Bone marrow (tissue), 2 donors: ENCODE measurements around the gene SNRPD2.
"Not testable (repeated sequence)": the region's sequence is repeated elsewhere in the genome, so short reads cannot be mapped to it uniquely, and the experiment has no call there.

ENCODE experiments used
- DNase-seq, 2 donors: peaks; one replicate each; lab custom pipeline; 2025; lab: John Stamatoyannopoulos, UW

Gene SNRPD2

DNA sequence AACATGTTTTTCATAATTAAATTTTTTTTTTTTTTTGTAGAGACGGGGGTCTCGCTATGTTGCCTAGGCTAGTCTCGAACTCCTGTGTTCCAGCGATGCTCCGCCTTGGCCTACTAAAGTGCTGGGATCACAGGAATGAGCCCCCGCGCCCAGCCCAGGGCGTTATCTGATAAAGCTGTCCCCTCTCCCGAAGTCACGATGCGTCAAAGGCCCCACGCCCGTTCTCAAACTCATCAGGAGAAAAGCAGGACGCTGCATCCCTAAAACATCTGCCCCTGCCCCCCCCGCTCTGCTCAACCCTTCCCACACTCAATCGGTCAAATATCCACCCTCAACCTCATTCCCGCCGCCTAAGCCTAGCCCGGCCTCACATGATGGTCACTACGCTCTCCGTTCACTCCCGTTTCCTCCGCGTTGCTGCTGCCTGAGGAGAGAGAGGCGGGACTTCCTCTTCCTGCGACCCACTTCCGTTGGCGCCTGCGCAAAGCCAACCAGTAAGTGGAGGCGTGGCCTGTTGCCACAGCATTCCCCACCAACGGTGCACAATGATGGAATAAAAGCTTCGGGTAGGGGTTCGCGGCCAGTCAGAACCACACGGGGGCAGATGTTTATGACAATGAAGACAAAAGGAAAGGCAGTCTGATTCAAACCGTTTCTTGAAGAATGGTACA lies at the start of gene SNRPD2:
Gene SNRPD2, minus strand, starts transcription at position 438 of the 671 bp plus-strand sequence. Its CDS starts 65 bp downstream, at position 373.
- peak in 1 of 2 donors; percentile 91 for DNase-seq

DNA sequence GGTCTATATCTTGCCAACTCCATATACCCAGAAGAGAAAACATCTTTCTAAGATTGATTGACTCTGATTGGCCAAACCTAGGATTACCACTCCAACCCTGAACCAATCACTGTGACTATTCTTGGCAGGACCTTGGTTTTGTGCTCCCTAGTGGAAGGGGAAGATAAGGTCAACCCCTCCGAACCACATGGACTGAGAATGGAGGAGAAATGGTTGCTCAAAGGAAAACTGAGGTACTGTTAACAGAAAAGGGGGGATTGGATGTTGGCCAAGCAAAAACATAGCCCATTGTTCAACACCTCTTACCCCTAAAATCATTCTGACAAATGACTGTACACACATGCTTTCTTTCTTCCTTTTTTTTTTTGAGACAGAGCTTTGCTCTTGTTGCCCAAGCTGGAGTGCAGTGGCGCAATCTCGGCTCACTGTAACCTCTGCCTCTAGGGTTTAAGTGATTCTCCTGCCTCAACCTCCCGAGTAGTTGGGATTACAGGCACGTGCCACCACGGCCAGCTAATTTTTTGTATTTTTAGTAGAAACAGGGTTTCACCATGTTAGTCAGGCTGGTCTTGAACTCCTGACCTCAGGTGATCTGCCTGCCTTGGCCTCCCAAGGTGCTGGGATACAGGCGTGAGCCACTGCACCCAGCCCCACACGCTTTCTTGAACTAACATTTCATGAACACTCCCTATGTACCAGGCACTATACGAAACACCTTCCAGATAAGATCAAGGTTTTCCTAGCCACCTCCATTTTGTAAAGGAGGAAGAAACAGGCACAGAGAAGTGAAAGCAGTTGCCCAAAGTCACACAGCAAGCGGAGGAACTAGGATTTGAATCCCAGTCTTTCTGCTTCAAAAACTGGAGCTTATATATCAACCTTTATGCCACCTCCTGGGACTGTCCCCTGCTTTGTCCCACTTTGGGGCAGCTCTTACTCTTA lies 48.0 kb upstream of the SNRPD2 start:
- DNase-seq, result no peak

DNA sequence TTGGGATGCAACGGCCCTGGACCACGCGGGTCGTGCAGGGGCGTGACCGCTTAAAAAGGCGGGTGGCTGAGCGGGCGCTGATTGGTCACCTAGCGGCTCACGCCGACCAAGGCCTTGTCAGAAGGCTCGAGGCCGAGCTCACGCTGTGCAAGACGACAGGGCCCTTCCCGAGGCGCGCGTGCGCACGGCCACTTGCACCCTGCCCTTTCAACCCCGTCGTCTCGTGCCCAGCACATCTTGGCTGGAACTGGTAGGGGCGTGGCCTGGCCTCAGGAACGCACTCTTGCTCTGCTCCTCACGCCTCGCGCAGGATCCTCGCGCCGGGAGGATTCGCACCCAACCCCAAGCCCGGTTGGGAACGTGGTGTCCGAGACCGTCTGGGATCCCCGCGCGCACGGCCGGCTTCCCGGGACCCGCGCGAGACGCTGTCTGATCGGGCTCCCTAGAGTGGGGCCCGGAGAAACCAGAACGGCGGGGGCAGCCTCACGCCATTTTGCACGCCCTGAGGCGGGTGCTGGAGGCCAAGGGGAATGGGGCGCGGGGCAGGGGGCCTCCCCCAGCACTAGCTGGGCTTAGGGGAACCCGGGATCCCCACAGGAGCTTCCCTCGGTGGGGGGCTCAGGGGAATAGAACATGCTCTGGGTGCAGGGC lies 41.5 kb upstream of the SNRPD2 start, which contains the start of gene MEIOSIN:
Gene MEIOSIN, plus strand, starts transcription at position 280 of the 651 bp plus-strand sequence. CDS start 1,938 bp downstream, outside the sequence.
- DNase-seq, result no peak

DNA sequence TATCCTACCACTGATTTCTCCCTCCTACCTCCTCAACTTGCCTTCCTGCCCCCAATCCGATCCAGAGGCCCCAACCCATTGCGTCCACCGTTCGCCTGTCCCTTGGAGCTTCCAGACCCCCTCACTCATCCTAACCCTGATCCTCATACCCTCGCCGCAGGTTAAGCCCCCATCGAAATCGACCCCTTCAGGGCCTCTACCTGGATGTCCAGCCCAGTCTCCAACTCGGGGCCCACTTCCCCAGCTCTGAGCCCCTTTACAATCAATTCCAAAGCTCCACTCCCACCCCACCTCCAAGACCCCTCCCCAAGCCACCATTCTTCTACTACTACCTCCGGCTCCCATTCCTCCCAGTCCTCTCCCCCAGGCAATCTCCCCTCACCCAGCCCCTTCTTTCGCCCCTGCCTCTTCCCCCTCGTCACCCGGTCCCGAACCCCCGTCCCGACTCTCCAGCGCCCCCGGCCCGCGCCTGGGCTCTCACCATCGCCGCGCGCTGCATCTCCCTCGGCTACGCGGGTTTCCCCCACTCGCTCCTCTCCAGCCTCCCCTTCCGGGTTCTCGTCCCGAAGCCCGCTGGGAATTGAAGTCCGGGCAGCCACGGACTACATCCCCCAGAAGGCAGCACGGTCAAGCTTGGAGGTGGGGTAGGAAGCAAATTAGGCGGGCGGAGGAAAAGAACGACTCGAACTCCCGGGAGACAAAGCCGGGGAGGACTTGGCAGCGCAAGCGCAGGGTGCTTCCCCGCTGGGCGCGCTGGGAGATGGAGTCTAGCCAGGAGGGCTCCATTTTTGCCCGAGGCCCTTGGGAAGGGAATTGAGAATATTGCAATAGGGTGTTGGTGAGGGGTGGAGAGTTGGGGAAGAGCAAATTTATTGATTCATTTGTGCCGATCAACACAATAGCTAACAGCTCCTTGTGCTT lies 38.9 kb upstream of the SNRPD2 start, which contains the start of gene FBXO46:
Gene FBXO46, minus strand, starts transcription at position 529 of the 921 bp plus-strand sequence. CDS start 17,401 bp downstream, outside the sequence.
- DNase-seq, result peak; percentile 68 to 97

DNA sequence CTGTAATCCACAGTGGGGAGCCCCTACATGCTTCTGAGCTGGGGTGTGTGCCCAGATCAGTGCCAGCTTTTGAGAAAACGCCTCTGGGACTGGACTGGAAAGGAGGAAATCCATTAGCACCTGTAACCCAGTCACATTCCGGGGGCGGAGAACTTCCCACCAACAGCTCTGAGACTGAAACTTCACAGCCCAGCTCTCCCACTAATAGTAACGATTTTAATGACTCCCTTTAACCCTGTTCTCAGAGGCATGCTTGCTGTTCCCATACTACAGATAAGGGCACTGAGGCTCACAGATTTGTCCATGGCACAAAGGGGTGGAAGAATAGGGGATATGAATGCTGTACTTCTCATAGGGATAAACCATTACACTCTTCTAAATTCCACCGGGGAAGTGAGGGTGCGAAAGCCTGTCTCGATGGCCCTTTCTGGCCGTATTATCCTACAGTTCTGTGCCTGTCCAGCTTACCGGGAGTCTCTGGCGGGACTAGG lies 38.1 kb upstream of the SNRPD2 start:
- DNase-seq, result no peak

DNA sequence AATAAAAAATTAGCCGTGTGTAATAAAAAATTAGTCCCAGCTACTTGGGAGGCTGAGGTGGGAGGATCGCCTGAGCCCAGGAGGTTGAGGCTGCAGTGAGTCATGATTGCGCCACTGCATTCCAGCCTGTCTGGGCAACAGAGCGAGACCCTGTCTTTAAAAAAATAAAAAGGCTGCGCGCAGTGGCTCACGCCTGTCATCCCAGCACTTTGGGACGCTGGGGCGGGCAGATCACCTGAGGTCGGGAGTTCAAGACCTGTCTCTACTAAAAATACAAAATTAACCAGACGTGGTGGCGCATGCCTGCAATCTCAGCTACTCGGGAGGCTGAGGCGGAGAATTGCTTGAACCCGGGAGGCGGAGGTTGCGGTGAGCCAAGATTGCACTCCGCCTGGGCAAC lies 36.9 kb upstream of the SNRPD2 start:
- not testable (repeated sequence) for DNase-seq

DNA sequence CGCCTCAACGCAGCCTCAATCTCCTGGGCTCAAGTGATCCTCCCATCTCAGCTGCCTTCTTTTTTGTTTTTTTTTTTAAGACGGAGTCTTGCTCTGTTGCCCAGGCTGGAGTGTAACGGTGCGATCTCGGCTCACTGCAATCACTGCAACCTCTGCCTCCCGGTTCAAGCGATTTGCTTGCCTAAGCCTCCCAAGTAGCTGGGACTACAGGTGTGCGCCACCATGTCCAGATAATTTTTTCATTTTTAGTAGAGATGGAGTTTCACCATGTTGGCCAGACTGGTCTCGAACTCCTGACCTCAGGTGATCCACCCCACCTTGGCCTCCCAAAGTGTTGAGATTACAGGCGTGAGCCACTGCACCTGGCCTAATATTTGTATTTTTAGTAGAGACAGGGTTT lies 28.3 kb upstream of the SNRPD2 start:
- not testable (repeated sequence) for DNase-seq

DNA sequence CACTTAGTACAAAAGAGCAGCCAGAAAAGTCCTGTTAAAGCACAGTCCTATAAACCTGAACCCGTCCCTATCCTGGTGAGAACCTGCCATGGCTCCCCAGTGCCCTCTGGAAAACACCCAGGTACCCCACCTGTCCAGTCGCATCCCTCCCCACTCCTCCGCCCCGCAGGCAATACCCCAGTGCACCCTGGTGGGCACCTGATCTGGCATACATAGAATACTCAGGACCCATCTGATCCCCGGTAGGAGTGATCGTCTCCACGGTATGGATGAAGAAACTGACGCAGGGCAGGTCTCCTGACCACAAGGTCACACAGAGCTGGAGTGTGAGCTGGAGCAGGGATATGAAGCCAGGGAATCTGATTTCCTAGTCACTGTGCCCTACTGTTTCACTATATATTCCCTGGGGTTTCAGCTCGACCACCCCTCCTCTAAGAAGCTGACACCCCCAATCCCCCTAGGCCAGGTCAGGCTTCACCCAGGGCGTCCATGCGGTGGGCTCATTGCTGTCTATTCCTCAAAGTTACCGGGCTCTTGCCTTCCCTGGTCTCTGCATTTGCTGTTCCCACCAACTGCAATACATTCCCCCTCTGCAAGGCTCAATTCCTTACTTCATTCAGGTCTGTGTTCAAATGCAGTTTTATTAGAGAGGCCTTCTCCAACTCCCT lies 26.4 kb upstream of the SNRPD2 start:
- no peak for DNase-seq

DNA sequence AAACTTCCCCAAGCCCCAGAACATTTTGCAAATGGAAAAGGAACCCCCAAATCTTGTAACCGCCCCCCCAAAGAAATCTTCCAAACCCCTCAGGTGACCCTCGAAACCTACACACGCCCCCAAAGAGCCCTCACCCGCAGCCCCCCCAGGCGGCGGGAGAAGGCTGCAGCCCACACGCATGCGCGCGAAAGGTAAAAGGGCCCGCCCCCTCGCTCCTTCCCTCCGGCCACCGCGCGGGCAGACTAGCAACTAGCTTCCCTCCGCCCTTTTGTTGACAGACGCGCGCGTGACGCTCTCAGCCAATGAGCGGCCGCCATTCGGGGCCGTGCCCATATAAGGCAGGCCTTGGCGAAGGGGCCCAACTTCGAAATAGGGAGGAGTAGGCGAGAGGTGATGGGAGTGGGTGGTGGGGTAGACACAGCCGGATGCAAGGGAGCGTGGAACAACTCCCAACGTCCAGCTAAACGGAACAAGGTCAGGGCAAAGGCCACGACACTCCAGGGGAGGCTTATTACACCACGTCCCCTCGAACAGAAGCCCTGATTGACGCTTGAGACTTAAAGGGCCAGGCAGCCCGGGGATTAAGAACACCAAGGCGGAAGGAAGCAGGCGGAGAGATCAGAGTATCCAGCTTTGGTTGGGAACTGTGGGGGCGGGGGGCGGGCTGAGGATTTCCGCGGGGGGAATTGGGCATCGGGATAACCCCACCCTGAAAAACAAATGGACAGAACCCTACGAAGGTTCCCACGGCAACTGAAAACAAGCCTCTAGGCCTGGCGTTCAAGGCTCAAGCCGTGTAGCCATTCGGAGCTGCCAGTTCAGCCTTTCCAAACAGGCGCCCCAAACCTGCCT lies 25.6 kb upstream of the SNRPD2 start:
- DNase-seq, result peak; percentile 83 to 99

DNA sequence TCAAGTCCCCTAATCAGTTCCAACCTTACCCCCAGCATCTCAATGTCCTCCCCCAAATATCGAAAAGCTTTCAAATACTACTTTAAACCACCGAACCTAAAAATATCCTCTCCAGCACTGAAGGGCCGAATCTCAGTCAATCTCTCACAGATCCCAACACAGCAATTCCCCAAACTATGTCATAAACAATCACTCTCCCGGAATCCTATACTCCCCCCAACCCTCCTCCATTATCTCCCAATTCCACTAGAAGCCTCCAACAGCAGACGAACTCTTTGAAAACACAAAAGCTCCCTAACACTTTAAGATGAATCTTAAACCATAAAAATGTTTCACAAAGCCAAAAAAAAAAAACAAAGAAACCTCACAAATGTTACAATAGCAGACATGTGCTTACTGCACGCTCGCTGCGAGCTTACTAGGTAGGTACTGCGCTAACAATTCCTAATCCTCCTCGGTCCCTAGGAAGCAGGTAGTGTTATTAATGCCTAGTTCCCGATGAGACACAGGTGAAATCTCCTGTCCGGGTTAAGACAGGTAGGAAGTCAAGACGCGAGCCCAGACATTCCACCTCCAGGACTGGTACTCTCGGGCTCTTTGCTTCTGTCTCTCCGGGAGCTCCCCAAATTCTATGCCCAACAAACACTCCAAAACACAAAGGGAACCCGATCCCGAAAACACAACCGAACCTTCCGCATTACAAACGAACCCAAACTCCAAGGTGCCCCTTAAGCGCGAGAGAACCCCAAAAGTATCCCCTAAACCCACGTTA lies 24.8 kb upstream of the SNRPD2 start:
- DNase-seq, result no peak

DNA sequence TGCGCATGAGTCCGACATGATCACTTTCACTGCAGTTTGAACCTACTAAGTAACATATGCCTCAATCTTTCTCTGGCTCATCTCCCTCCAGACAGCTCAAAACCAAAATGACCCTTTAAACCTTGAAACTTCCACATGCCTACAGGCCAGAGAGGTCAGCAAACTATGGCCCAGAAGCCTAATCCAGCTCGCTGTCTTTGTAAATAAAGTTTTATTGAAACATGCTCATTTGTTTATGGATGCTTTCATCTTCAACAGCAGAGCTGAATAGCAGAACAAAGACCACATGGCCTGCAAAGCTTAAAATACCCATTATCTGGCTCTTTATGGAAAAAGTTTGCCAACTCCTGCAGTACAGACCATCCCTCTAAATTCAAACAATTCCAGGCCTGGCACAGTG lies 23.4 kb upstream of the SNRPD2 start:
- DNase-seq, result no peak

DNA sequence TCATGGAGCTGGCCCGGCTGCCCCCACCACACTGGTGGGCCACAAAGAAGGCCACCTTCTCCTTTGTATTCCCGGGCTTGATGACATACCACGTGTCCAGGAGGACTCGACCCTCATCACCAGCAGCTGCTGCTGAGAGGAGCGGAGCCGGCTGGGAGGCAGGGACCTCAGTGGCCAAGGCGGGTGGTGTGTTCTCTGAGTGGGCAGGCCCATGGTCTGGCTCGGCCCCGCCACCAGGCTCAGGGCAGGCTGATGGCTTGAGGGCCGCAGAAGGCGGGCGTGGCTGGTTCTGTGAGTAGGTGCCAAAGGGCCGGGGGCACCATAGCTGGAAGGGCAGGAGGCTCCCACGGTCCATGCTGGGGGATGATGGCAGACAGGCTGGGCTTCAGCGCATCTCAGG lies 21.4 kb upstream of the SNRPD2 start:
- DNase-seq, result no peak

DNA sequence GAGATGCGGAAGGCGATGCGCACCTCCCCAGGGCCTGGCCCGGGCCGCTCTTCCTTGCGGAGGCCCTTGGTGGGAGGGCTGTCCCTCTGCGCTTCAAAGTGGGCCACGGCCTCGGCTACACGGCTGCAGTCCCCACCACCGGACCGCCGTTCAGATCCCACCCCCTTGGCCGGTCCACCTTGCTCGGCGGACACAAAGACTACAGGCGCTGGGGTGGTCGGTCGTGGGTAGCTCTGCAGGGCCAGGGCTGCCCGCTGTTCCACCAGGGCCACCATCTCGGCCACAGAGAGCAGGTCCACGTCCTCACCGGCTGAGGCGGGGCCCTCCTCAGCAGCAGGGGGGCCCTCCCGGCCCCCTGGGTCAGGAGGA lies 20.9 kb upstream of the SNRPD2 start:
- no peak for DNase-seq

DNA sequence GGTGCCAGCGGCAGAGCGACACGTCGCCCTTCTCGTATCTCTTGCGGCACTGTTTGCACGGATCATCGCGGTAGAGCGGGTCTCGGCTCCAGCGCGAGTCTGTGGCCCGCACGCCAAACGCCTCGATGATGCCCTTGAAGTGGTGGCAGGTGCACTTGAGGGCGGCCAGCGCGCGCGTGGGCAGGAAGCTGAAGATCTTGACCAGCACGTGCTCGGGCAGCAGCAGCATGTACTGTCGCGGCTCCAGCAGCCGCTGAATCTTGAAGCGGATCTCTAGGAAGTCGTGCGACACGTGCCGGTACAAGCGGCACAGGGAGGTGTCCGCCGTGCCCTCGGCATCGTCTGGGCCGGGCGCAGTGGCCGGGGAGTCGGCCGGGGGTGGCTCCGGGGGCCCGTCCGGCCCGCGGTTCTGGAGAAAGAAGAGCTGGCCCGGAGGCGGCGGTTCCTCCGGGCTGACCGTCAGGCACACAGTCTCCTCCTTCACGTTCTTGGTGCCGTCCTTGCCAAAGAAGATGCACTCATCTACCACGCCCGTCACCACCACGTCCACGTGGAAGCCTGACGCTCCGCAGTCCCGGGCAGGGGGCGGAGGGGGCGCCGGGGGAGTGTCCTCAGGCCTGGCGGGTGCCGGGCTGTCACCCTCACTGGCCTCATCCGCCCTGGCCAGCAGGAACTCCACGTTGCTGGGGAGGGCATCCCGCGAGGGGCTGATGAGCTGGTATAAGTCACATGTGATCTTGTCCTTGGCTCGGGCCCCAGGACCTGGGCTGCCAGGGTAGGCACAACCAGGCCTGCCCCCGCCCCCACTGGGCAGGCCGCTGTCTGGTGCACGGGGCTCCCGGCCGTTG lies 20.3 kb upstream of the SNRPD2 start:
- no peak for DNase-seq

DNA sequence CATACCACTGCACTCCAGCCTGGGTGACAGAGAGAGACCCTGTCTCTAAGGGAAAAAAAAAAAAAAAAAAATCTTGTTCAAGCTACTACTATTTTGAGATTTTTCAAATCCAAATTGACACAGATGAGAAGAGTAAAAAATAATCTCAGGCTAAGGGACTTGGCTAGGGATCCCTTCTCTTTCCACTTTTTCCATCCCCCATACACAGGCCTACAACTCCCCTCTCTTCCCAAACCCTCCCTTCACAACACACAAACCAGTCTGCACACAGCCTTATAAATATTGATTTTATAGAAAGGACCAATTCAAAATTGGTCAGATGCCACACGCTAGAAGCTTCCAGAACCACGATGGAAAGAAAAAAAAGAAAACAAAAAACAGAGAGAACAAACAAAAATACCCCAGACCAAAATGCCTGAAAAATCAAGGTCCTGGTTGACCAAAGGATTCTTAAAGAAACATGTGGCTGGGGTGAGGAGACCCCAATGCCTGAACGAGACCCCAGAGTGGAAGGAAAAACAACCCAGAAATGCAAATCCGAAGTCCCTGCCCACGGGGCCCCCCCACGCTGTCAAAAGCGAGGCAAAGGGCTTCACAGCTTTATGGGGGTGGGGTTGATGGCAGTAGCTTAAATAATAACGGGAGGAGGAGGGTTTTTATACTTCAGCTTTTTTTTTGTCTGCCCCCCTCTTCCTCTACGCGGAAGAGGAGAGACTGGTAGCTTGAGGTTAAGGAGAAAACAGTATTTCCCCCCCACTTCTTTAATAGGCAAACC lies 18.8 kb upstream of the SNRPD2 start:
- no peak for DNase-seq

DNA sequence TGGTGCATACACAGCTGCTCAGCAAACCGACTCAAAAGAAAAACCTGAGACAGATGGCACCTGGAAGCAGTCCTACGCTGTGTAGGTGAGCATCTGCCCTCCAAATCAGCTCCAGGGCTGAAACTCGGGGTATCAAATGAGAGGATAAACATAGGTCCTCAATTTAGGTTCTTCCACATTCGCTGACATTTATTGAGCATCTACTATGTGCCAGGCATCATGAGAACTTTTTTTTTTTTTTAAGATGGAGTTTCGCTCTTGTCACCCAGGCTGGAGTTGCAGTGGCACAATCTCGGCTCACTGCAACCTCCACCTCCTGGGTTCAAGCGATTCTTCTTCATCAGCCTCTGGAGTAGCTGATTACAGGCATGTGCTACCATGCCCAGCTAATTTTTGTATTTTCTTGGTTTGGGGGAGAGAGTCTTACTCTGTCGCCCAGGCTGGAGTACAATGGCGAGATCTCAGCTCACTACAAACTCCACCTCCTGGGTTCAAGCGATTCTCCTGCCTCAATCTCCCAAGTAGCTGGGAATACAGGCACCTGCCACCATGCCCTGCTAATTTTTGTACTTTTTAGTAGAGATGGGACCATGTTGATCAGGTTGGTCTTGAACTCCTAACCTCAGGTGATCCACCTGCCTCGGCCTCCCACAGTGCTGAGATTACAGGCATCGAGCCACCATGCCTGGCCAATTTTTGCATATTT lies 14.1 kb upstream of the SNRPD2 start:
- no peak for DNase-seq
